HepG2 (cell line): ENCODE measurements around the gene EPHA10. TPM values are rescaled to one million over a fixed set of nuclear protein-coding genes. Genes with fewer than 3 reads are reported as not detected.

Experiments used
- ATAC-seq: fragments of 200-7000 bp; cut with Tn5 transposase; 3 replicates; pipeline ENCODE4 v1.9.1; 2020; ENCODE audit warnings: mild to moderate bottlenecking, moderate library complexity
- BruUV-seq: library from RNA; stranded (reverse); fragments of 400-500 nt; replicated peaks from 2 replicates; lab custom pipeline; 2021; lab: Mats Ljungman, UMichigan
- CTCF ChIA-PET: fragments of 300-600 bp; formaldehyde crosslinking; extraction: SDS; loops from one replicate; lab custom pipeline; 2021; ENCODE audit warnings: low total read pairs, inconsistent platforms, low intra/inter-chr PET ratio; lab: Yijun Ruan, JAX
- POLR2A ChIA-PET: fragments of 350-600 bp; sonication (Branson Sonifier 250); formaldehyde crosslinking; loops from one replicate; lab custom pipeline; 2020; ENCODE audit warnings: antibody characterized with exemption, inconsistent platforms; lab: Yijun Ruan, JAX
- DNase-seq: peaks from one replicate; pipeline ENCODE4 v3.0.0-alpha.2; 2015; ENCODE audit warnings: low spot score
- FAIRE-seq: peaks from 3 replicates; lab custom pipeline; 2011; peaks lifted over from hg19 to GRCh38; lab: Jason Lieb, UNC
- H2AFZ ChIP-seq: one replicate; pipeline ENCODE4 v1.6.1; 2011; ENCODE audit warnings: low read length, inconsistent platforms
- H3K27ac ChIP-seq: fragments of 300-600 bp; 3 replicates; pipeline ENCODE4 v1.8.0; 2011; ENCODE audit warnings: mixed run types, mild to moderate bottlenecking, mixed read lengths, low read length, inconsistent platforms; ENCODE audit not compliant: insufficient read depth; ENCODE audit errors: extremely low read length
- H3K27me3 ChIP-seq, 2 experiments: fragments of 200-600 bp in 1 of 2; 2 replicates in 1 of 2; 3 replicates in 1 of 2; pipeline versions ENCODE4 v1.6.0 to v1.8.0; 2011; ENCODE audit warnings: low read length in 2 of 2, mild to moderate bottlenecking in 2 of 2, moderate library complexity in 2 of 2, inconsistent platforms in 1 of 2; ENCODE audit not compliant: insufficient read depth in 2 of 2, control insufficient read depth in 1 of 2
- H3K36me3 ChIP-seq, 2 experiments: fragments of 200-600 bp in 1 of 2; replicated peaks in 1 of 2; 2 replicates in 1 of 2; 3 replicates in 1 of 2; pipeline versions ENCODE4 v1.5.1 to v1.8.0; 2011; ENCODE audit warnings: low read length in 2 of 2, inconsistent platforms in 1 of 2; ENCODE audit not compliant: insufficient read depth in 2 of 2, control insufficient read depth in 1 of 2
- H3K4me1 ChIP-seq: 2 replicates; pipeline ENCODE4 v1.5.1; 2012; ENCODE audit warnings: low read length, inconsistent platforms; ENCODE audit not compliant: insufficient read depth
- H3K4me2 ChIP-seq: 2 replicates; pipeline ENCODE4 v1.6.0; 2011; ENCODE audit warnings: low read depth, low read length, inconsistent platforms
- H3K4me3 ChIP-seq, 3 experiments: fragments of 200-600 bp in 1 of 3; sonication (generic), shearing (Covaris generic) in 1 of 3; replicated peaks in 1 of 3; 2 replicates each; pipeline ENCODE4 v1.5.1; 2011 to 2016; ENCODE audit warnings: low read length in 3 of 3, inconsistent platforms in 2 of 3, low read depth in 2 of 3, mild to moderate bottlenecking in 2 of 3, control low read depth in 1 of 3, mixed read lengths in 1 of 3; ENCODE audit not compliant: insufficient read depth in 1 of 3
- H3K79me2 ChIP-seq: one replicate; pipeline ENCODE4 v1.6.1; 2011; ENCODE audit warnings: low read length, inconsistent platforms; ENCODE audit not compliant: insufficient read depth
- H3K9ac ChIP-seq: 2 replicates; pipeline ENCODE4 v1.6.0; 2011; ENCODE audit warnings: mild to moderate bottlenecking, low read depth, low read length, inconsistent platforms; ENCODE audit not compliant: insufficient read depth
- H3K9me3 ChIP-seq: 2 replicates; pipeline ENCODE4 v1.5.1; 2012; ENCODE audit warnings: mild to moderate bottlenecking, low read length
- H4K20me1 ChIP-seq: 2 replicates; pipeline ENCODE4 v1.6.0; 2011; ENCODE audit warnings: inconsistent platforms, mild to moderate bottlenecking, low read length, moderate library complexity; ENCODE audit not compliant: insufficient read depth
- CBFB ChIP-seq: sonication (generic); formaldehyde crosslinking; IDR thresholded peaks from 2 replicates; pipeline ENCODE4 v1.4.0; 2020; ENCODE audit warnings: missing genetic modification reagents
- CBX2 ChIP-seq, 2 experiments: fragments of 200-600 bp in 1 of 2; sonication (generic); formaldehyde crosslinking in 1 of 2; IDR thresholded peaks; 2 replicates each; pipeline versions ENCODE4 v1.7.0 to v1.8.1; 2018 to 2022; ENCODE audit warnings: low read depth in 2 of 2, low read length in 1 of 2, mild to moderate bottlenecking in 1 of 2, missing genetic modification reagents in 1 of 2
- GTF3A ChIP-seq: sonication (generic); formaldehyde crosslinking; conservative IDR thresholded peaks from 2 replicates; pipeline ENCODE4 v1.4.0; 2020; ENCODE audit warnings: mild to moderate bottlenecking, missing genetic modification reagents
- HCFC1 ChIP-seq: fragments of 150-350 bp; IDR thresholded peaks from 2 replicates; pipeline ENCODE4 v1.6.1; 2014; ENCODE audit warnings: low read depth, low read length
- JUNB ChIP-seq: sonication (generic); formaldehyde crosslinking; IDR thresholded peaks from 2 replicates; pipeline ENCODE4 v1.8.0; 2022; ENCODE audit warnings: missing genetic modification reagents, mild to moderate bottlenecking, borderline replicate concordance
- MED13 ChIP-seq: sonication (generic); formaldehyde crosslinking; IDR thresholded peaks from 2 replicates; pipeline ENCODE4 v1.5.0; 2020; ENCODE audit warnings: missing genetic modification reagents
- MTERF4 ChIP-seq: sonication (generic); formaldehyde crosslinking; IDR thresholded peaks from 2 replicates; pipeline ENCODE4 v1.8.0; 2023; ENCODE audit warnings: mild to moderate bottlenecking, missing genetic modification reagents
- PBX3 ChIP-seq: sonication (generic); formaldehyde crosslinking; IDR thresholded peaks from 2 replicates; pipeline ENCODE4 v1.8.1; 2023; ENCODE audit warnings: missing genetic modification reagents, inconsistent platforms, borderline replicate concordance
- SALL1 ChIP-seq: sonication (generic); formaldehyde crosslinking; IDR thresholded peaks from 2 replicates; pipeline ENCODE4 v1.8.0; 2022; ENCODE audit warnings: mild to moderate bottlenecking, missing genetic modification reagents
- SUZ12 ChIP-seq: fragments of 150-350 bp; IDR thresholded peaks from 2 replicates; pipeline ENCODE4 v1.6.1; 2014; ENCODE audit warnings: low read depth, low read length
- TERF1 ChIP-seq: sonication (generic); formaldehyde crosslinking; IDR thresholded peaks from 2 replicates; pipeline ENCODE4 v1.8.0; 2022; ENCODE audit warnings: mild to moderate bottlenecking, missing genetic modification reagents, moderate library complexity
- ZFY ChIP-seq: sonication (generic); formaldehyde crosslinking; IDR thresholded peaks from 2 replicates; pipeline ENCODE4 v1.4.0; 2020; ENCODE audit warnings: missing genetic modification reagents
- ZNF207 ChIP-seq: fragments of 450-650 bp; IDR thresholded peaks from 2 replicates; pipeline ENCODE4 v1.6.1; 2016; ENCODE audit warnings: antibody characterized with exemption, borderline replicate concordance
- ZNF274 ChIP-seq: sonication (generic); formaldehyde crosslinking; IDR thresholded peaks from 2 replicates; pipeline ENCODE4 v1.5.1; 2020; ENCODE audit warnings: mild to moderate bottlenecking, missing genetic modification reagents
- ZNF281 ChIP-seq: sonication (generic); formaldehyde crosslinking; IDR thresholded peaks from 2 replicates; pipeline ENCODE4 v1.4.0; 2020; ENCODE audit warnings: missing genetic modification reagents, borderline replicate concordance
- ZNF605 ChIP-seq: sonication (generic); formaldehyde crosslinking; IDR thresholded peaks from 2 replicates; pipeline ENCODE4 v1.8.0; 2022; ENCODE audit warnings: mild to moderate bottlenecking, missing genetic modification reagents
- ZNF678 ChIP-seq: sonication (generic); formaldehyde crosslinking; IDR thresholded peaks from 2 replicates; pipeline ENCODE4 v1.4.0; 2020; ENCODE audit warnings: mild to moderate bottlenecking, missing genetic modification reagents
- WGBS: methylation state at CpG from one replicate; pipeline ENCODE4 v1.1.6; 2017; ENCODE audit warnings: low lambda C conversion rate; 5-methylcytosine and 5-hydroxymethylcytosine counted together
- in situ Hi-C: cut with HindIII; loops from 2 replicates; pipeline ENCODE4 v1.10.0; 2017; ENCODE audit warnings: low pct_unique_long_range_greater_than_20kb; ENCODE audit not compliant: extremely low pct_ligation_motif_present
- intact Hi-C: fragments of 100-400 bp; cut with micrococcal nuclease; formaldehyde crosslinking; loops from one replicate; pipeline ENCODE4 v1.10.0; 2022; ENCODE audit not compliant: unreplicated experiment
- polyA plus RNA-seq, 8 experiments: library from polyadenylated mRNA; depleted of rRNA in 3 of 8; stranded (reverse) in 7 of 8; unstranded in 1 of 8; fragments of >200 nt; fragmentation: Illumina TruSeq in 4 of 8; extraction: Trizol in 4 of 8; gene quantifications; 2 replicates each; pipeline versions ENCODE4 v1.2.1 to v1.2.3, GENCODE V29; 2011 to 2016; ENCODE audit warnings: low read depth in 4 of 8, missing spikeins in 1 of 8, mixed read lengths in 1 of 8; ENCODE audit not compliant: insufficient read depth in 1 of 8
- total RNA-seq, 5 experiments: library from RNA; depleted of rRNA; stranded (reverse); fragments of >200 nt; fragmentation: Illumina TruSeq; extraction: Trizol; gene quantifications; 2 replicates each; pipeline ENCODE4 v1.2.3, GENCODE V29; 2016; ENCODE audit warnings: low read depth in 1 of 5

EPHA10 gene
- total and polyA plus RNA-seq, 2 of the 13 experiments (the other 11 are each of a cell fraction or from before 2014, with no cell fraction given) = 0.11 to 0.58 TPM

GRCh38 chr1:37807555-37808368, 42.8 kb upstream of the EPHA10 start, which contains the start of the genes C1orf122 and YRDC:
Gene C1orf122, plus strand, starts transcription at chr1:37807790. Its CDS starts 615 bp downstream, at chr1:37808405.
Gene YRDC, minus strand, starts transcription at chr1:37808208. Its CDS starts 28 bp downstream, at chr1:37808180.
- H2AFZ ChIP-seq = no peak within 1 kb of the TSS
- H3K9ac ChIP-seq = peak within 1 kb of the TSS; percentile 78
- CTCF ChIA-PET = no interaction called here
- in situ Hi-C loops (no loop called here), intact Hi-C loops (loop anchor here (1.0 kb wide), 2 partner anchors 52 to 115 kb away; partner anchors contain the start of genes CDCA8 and MTF1)
- BruUV-seq = TSS peak; percentile 58
- H3K4me1 ChIP-seq = peaks cover 42% of the 10 kb centered on the region
- H3K79me2 ChIP-seq = peaks cover 17% of the 10 kb centered on the region
- H3K36me3 ChIP-seq = peaks cover 10 to 39% of the 10 kb centered on the region in 2 experiments
- FAIRE-seq (peak; percentile 70), DNase-seq (peak; percentile 83), ATAC-seq (peak; percentile 87)
- peak within 1 kb of the TSS; percentile 75 for H3K27ac ChIP-seq
- H3K4me3 ChIP-seq = peak within 1 kb of the TSS; percentile 72 to 85 (median 75)
- POLR2A ChIA-PET = interaction anchor here (0.8 to 2.9 kb wide), 14 partner anchors 10 to 1407 kb away, joined by 3 to 19 read pairs (median 4); partner anchors contain the start of genes CDCA8, GNL2, INPP5B and MTF1
- 1% methylated on average over 29 of the region's 95 CpGs for WGBS
- no peaks in the 10 kb centered on the region; a peak in 1 of 5 replicates for H3K27me3 ChIP-seq
- peak within 1 kb of the TSS; percentile 95 for H3K4me2 ChIP-seq
- H3K9me3 ChIP-seq = no peaks in the 10 kb centered on the region
- H4K20me1 ChIP-seq = peaks cover 5% of the 10 kb centered on the region; the same call in 1 of the 2 replicates
- TF ChIP-seq MED13 (no peak), JUNB (CRISPR knock-in tag) (no peak), GTF3A (CRISPR knock-in tag) (no peak), ZNF207 (no peak), TERF1 (no peak), SALL1 (CRISPR knock-in tag) (no peak; the same call in none of the 2 replicates), ZNF281 (CRISPR knock-in tag) (no peak; the same call in 1 of the 2 replicates), ZFY (CRISPR knock-in tag) (peak; percentile 93), ZNF678 (CRISPR knock-in tag) (no peak), MTERF4 (CRISPR knock-in tag) (no peak; the same call in 1 of the 2 replicates), PBX3 (CRISPR knock-in tag) (no peak), SUZ12 (no peak), CBX2 (IDR thresholded peaks at IDR 0.05; ENCODE audit: low read depth, low read length) (no peak), CBX2 (CRISPR knock-in tag; IDR thresholded peaks at IDR 0.05; ENCODE audit: low read depth) (no peak), ZNF605 (CRISPR knock-in tag) (no peak), HCFC1 (peak; percentile 62), ZNF274 (no peak), CBFB (CRISPR knock-in tag) (0 out of 2 replicates have a peak, but pooled peaks have one; percentile 32)
